PC-3 (cell line): Measurements from ENCODE around the gene ROS1.

Source experiments
- EZH2 ChIP-seq: fragments of 300-600 bp; sonication (generic); IDR thresholded peaks from one replicate; pipeline ENCODE4 v1.6.1; 2017; ENCODE audit warnings: antibody characterized with exemption, mild to moderate bottlenecking, low read length; ENCODE audit not compliant: unreplicated experiment
- EZH2phosphoT487 ChIP-seq: fragments of 300-600 bp; sonication (generic); IDR thresholded peaks from 2 replicates; pipeline ENCODE4 v1.6.1; 2018; ENCODE audit warnings: mild to moderate bottlenecking, antibody characterized with exemption, low read length, borderline replicate concordance
- TF ChIP-seq, protein P1 (sequence below): fragments of 300-600 bp; sonication (generic); conservative IDR thresholded peaks from 2 replicates; pipeline ENCODE4 v1.5.1; 2017; ENCODE audit warnings: antibody characterized with exemption, low read depth, mild to moderate bottlenecking, low read length

DNA sequence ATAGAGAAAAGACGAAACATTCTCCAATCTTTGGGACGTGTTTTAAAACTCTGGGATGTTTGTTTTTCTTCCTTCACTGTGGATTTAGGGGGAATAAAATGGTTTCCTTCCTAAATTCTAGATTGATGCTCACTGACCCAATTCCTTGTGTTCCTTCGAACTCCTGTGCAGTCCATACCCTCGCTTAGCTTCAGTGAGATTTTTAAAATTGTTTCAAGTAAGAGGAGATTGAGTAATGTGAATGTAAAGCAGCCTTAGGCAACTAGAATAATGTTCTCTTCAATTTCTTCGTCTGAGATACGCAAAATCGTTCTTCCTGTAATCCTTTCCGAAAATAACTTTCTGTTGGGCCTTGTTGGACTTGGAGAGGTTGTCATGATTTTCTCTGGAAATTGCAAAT lies 162.9 kb downstream of the ROS1 start:
- TF ChIP-seq EZH2phosphoT487, result no peak
- TF ChIP-seq, protein P1, sequence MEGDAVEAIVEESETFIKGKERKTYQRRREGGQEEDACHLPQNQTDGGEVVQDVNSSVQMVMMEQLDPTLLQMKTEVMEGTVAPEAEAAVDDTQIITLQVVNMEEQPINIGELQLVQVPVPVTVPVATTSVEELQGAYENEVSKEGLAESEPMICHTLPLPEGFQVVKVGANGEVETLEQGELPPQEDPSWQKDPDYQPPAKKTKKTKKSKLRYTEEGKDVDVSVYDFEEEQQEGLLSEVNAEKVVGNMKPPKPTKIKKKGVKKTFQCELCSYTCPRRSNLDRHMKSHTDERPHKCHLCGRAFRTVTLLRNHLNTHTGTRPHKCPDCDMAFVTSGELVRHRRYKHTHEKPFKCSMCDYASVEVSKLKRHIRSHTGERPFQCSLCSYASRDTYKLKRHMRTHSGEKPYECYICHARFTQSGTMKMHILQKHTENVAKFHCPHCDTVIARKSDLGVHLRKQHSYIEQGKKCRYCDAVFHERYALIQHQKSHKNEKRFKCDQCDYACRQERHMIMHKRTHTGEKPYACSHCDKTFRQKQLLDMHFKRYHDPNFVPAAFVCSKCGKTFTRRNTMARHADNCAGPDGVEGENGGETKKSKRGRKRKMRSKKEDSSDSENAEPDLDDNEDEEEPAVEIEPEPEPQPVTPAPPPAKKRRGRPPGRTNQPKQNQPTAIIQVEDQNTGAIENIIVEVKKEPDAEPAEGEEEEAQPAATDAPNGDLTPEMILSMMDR, result no peak
- no peak for TF ChIP-seq EZH2
